Measurements from ENCODE around the gene AQP9. TPM values are rescaled to one million over a fixed set of nuclear protein-coding genes. Genes with fewer than 3 reads are reported as not detected.
"Not testable (repeated sequence)": the region's sequence is repeated elsewhere in the genome, so short reads cannot be mapped to it uniquely, and the experiment has no call there.

The AQP9 gene
- total RNA-seq (2014; rRNA removed; shearing (Covaris generic)): not detected in 2 replicates

DNA sequence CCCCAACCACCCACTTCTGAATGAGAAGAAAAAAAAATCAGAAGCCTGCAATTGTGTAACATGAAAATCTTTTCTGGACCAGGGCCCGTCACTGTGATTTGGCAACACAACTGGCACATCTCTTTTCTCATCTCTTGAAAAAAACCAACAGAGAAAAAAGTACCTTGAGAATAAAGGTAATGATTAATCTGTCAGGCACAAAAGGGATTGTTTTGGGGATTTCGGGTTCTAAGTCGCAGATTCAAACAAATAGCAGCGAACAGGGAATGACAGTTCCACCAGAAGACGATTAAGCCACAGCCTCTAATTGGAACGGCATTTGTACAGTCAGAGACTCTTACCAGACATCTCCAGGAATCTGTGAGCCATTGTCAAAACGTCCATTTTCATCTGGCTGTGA is at the start of gene AQP9:
Gene AQP9, plus strand, starts transcription at position 276 of the 400 bp plus-strand sequence. CDS start 185 bp downstream, outside the sequence.
- DNase-seq (ENCODE audit: low spot score): no peak

DNA sequence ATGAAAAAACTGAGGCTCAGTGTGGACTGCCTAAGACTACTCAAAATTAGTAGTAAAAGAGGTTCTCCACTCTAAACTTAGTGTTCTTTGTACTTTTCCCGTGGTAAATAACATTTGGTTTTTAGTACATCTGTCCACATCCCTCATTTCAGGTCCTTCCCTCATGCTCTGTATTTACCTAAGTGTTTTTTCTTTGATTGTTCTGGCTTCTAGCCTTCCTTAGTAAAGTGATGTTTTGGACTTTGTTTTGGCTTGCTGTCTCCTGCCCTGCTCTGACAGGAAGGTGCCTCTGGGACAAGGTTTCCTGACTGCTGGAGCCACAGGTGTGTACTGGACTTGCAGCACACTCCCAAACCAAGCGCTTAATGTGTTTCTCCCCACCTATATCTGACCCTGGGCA is 42.8 kb upstream of the AQP9 start:
- no peak for DNase-seq (ENCODE audit: low spot score)

DNA sequence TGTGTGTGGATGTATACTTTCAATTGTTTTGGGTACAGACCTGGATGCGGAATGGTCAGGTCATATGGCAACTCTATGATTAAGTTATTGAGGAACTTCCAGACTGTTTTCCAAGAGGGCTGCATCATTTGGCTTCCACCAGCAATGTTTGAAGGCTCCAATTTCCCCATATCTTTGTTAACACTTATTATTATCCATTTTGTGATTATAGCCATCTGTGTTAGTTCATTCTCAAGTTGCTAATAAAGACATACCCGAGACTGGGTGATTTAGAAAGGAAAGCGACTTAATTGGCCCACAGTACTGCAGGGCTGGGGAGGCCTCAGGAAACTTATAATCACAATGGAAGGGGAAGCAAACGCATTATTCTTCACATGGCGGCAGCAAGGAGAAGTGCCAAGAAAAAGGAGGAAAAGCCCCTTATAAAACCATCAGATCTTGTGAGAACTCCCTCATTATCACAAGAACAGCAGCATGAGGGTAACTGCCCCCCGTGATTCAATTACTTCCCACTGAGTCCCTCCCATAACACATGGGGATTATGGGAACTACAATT is 41.6 kb upstream of the AQP9 start:
- DNase-seq (ENCODE audit: low spot score): no peak

- no peak for DNase-seq (ENCODE audit: low spot score)
Measured at GRCh38 chr15:58103482-58103881, 34.7 kb upstream of the AQP9 start.

DNA sequence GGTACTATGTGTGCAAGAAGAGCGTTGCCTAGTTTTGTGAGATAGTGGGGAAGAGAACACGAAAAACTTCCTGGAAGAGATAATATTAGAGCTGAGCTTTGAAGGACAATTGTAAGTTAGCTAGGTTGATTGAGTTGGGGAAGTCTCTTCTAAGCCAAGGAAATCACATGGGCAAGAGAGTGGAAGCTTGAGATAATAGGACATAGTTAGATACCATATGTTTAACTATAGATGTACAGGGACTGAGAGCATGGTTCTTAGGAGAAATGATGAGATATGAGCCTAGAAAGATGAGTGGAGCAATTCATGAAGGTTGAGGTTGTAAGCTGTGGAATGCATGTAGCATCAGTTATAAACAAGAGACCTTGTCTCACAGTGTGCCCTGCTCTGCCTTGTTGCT is 30.1 kb upstream of the AQP9 start:
- no peak for DNase-seq (ENCODE audit: low spot score)

GRCh38 chr15:58109419-58109818 is 28.8 kb upstream of the AQP9 start:
- no peak for DNase-seq (ENCODE audit: low spot score)

GRCh38 chr15:58110999-58111717 is 27.0 kb upstream of the AQP9 start:
- DNase-seq (ENCODE audit: low spot score): no peak

GRCh38 chr15:58111718-58112104 is 26.5 kb upstream of the AQP9 start:
- DNase-seq (ENCODE audit: low spot score): no peak

- not testable (repeated sequence) for DNase-seq (ENCODE audit: low spot score)
Measured at GRCh38 chr15:58113358-58113757, 24.8 kb upstream of the AQP9 start.

DNA sequence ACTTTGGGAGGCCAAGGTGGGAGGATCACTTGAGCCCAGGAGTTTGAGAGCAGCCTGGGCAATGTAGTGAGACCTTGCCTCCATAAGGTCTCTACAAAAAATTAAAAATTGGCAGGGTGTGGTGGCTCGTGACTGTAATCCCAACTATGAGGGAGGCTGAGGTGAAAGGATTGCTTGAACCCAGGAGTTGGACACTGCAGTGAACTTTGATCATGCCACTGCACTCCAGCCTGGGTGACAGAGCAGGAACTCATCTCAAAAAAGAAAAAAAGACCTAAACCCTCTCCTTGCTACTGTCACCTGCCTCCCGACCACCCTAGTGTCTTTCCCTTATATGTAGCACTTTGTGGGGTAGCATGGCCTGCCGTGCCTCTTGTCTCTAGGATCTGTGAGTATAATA is 23.8 kb upstream of the AQP9 start:
- DNase-seq (ENCODE audit: low spot score): no peak

- DNase-seq (ENCODE audit: low spot score): no peak
Measured at GRCh38 chr15:58114812-58115211, 23.4 kb upstream of the AQP9 start.

- DNase-seq (ENCODE audit: low spot score): peak; percentile 43
Measured at GRCh38 chr15:58115692-58116091, 22.5 kb upstream of the AQP9 start.

- no peak for DNase-seq (ENCODE audit: low spot score)
Measured at GRCh38 chr15:58117619-58118018, 20.6 kb upstream of the AQP9 start.

- no peak for DNase-seq (ENCODE audit: low spot score)
Measured at GRCh38 chr15:58118272-58118671, 19.9 kb upstream of the AQP9 start.

DNA sequence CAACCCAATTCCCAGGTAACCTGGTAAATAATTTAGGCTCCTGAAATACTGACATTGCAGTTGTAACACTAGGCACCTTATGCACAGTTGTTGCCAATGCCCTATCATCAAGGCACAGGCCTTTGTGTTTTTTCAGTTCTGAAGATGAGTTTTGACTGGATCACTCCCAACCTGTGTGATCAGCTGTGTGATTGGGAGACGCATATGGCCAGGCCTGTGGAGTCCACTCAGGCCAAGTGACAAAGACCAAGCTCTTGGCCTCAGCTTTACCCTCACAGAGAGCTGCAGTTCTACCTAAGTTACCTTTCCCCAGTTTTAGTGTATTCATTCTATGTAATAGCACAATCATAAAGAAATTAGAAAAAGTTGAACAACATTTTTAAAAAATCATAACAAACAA is 19.2 kb upstream of the AQP9 start:
- no peak for DNase-seq (ENCODE audit: low spot score)

DNA sequence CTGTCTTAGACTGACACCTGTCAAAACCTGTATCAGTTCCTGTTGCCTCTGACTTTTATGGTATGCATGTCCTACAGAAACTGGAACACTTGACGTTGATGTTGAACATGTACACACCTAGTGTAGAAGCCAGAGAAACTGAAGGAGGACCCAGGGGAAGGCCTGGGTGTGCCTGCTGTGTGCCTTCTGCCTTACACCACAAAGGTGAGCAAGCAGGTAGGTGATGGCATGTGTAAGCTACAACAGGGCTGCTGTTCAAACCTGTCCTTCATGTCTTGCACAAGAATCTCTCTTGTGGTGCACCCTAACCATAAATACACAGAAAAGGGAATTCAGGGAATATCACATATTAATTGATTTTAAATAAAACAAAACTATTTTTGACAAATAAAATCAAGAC is 13.6 kb upstream of the AQP9 start:
- no peak for DNase-seq (ENCODE audit: low spot score)

DNA sequence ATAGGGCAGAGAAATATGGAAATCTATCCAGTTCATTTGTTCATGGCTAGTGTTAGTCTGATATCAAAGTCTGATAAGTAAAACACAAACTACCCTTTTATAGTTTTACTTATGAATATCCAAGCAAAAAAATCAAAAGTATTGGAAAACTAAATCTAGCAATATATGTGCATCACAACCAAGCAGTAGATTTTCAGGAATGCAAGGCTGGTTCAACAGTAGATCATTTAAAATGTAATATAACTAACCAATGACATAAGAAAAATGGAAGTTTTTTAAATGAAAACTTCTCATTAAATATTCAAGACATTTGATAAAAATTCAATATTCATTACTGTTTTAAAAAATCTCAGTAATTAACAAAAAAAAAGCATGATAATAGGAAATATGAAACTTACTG is 12.8 kb upstream of the AQP9 start:
- DNase-seq (ENCODE audit: low spot score): no peak

GRCh38 chr15:58134886-58135285 is 3.3 kb upstream of the AQP9 start:
- DNase-seq (ENCODE audit: low spot score): no peak

DNA sequence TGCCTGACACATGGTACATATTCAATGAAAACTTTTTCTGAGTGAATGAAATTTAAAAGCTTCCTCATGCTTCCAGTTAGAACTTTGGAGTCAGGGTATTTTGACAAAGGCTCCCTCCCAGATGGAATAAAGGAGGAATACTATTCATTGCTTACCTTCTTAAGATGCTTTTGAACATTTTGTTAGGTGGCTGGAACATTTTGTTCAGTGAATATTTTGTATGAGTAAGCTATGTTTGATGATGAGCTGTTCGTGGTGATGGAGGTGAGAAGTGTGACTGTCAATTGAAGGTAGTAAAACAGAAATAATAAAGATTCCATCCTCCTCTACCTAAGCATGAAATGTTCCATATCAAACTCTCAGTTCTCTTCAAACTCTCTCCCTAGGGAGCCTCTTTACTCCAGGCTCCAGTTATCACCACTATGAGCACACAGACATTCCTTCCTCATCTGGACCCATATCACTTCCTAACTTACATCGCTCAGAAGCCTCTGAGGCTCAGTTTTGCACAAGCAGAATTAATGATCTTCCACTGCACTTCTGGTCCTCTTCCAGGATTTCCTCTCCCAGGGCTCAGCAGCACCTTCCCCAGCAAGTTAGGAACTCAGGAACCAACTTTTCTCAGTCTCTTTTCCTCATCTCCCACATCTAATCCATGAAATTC is 2.5 kb upstream of the AQP9 start:
- DNase-seq (ENCODE audit: low spot score): no peak

- no peak for DNase-seq (ENCODE audit: low spot score)
Measured at GRCh38 chr15:58136731-58137130, 1.4 kb upstream of the AQP9 start.

DNA sequence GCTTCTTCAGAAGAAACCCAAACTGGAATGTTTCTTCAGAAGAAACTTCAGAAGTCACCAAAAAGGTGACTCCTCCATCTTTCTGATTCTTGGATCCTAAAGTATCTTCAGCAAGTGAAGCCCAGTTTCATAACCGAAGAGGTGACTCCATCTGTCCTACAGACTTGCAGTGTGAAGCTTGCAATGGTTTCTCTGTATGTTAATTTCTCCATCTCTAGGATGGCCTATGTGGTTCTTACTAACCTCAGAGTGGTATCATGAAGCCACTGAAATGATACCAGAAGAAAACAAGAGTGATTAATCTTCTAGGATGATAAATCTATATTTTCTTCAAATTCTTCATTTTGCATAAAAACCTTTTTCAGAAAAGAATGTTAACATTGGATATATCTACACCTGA is 495 bp upstream of the AQP9 start:
- no peak for DNase-seq (ENCODE audit: low spot score)

DNA sequence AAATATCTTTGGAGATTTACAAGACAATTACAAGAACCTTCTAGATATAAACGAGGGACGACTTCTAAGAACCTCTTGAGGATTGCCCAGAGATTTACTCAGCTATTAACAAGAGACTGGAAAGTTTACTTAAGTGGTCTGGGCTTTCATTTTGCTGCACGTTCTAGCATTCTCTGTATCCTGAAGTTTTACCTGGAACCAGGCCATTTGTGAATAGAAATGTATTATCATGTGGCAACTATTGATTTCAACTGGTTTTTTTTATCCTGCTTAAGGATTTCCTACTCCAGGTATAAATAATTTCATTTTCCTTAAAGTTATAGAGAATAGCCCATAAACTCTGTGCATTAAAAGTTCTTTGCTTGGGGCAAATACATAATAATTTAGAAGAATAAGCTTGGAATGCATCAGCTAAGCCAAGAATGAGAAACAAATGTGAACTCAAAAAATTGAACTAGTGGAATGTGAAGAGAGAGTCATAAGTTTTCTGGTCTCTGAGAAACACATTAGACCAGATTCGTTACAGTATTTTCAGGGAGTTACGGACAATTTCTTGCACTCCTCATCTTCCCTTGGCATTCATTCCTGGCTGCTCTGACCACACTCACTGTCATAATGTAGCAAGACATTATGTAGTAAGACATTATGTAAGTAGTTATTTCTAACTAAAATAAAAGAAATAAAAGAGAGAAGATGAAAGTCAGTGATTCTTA is 1.3 kb downstream of the AQP9 start:
- DNase-seq (ENCODE audit: low spot score): no peak
